IMR-90 (cell line): Measurements from ENCODE around the gene MAML2. TPM values are rescaled to one million over a fixed set of nuclear protein-coding genes. Genes with fewer than 3 reads are reported as not detected.

ENCODE experiments used
- ATAC-seq: fragments of 200-7000 bp; cut with Tn5 transposase; 2 replicates; pipeline ENCODE4 v1.9.1; 2020; ENCODE audit warnings: low read depth, mild to moderate bottlenecking, moderate library complexity
- BruUV-seq: library from RNA; stranded (reverse); fragments of 400-500 nt; replicated peaks from 2 replicates; lab custom pipeline; 2021; lab: Mats Ljungman, UMichigan
- CTCF ChIA-PET: fragments of 300-600 bp; formaldehyde crosslinking; extraction: SDS; loops from one replicate; lab custom pipeline; 2021; ENCODE audit warnings: antibody characterized with exemption; lab: Yijun Ruan, JAX
- POLR2A ChIA-PET: fragments of 300-600 bp; sonication (Branson Sonifier 250); formaldehyde crosslinking; loops from one replicate; lab custom pipeline; 2022; ENCODE audit warnings: antibody characterized with exemption; ENCODE audit not compliant: unreplicated experiment; lab: Charles Lee
- DNase-seq: peaks from one replicate; pipeline ENCODE4 v3.0.0; 2013
- H2AFZ ChIP-seq: replicated peaks from 2 replicates; pipeline ENCODE3; 2013; ENCODE audit warnings: low read length, mild to moderate bottlenecking; ENCODE audit not compliant: poor library complexity
- H2AK5ac ChIP-seq: 2 replicates; pipeline ENCODE4 v1.6.1; 2013; ENCODE audit warnings: low read depth, low read length, inconsistent platforms
- H2AK9ac ChIP-seq: replicated peaks from 2 replicates; pipeline ENCODE3; 2013; ENCODE audit warnings: mild to moderate bottlenecking, low read depth, low read length, moderate library complexity; ENCODE audit not compliant: poor library complexity
- H2BK120ac ChIP-seq: 2 replicates; pipeline ENCODE4 v1.6.1; 2013; ENCODE audit warnings: low read depth, low read length, inconsistent platforms
- H2BK15ac ChIP-seq: 3 replicates; pipeline ENCODE4 v1.6.1; 2013; ENCODE audit warnings: low read depth, low read length, inconsistent platforms
- H2BK20ac ChIP-seq: 2 replicates; pipeline ENCODE4 v1.6.1; 2013; ENCODE audit warnings: low read depth, mild to moderate bottlenecking, inconsistent platforms, low read length, moderate library complexity
- H2BK5ac ChIP-seq: 2 replicates; pipeline ENCODE4 v1.6.1; 2013; ENCODE audit warnings: mild to moderate bottlenecking, low read depth, low read length, inconsistent platforms; ENCODE audit not compliant: poor library complexity, severe bottlenecking
- H3K14ac ChIP-seq: replicated peaks from 2 replicates; pipeline ENCODE4 v1.6.1; 2013; ENCODE audit warnings: low read depth, low read length, inconsistent platforms
- H3K18ac ChIP-seq: 2 replicates; pipeline ENCODE4 v1.6.1; 2013; ENCODE audit warnings: low read depth, low read length, control low read depth
- H3K23ac ChIP-seq: 2 replicates; pipeline ENCODE4 v1.6.1; 2013; ENCODE audit warnings: low read depth, low read length, inconsistent platforms
- H3K27ac ChIP-seq: 2 replicates; pipeline ENCODE4 v1.5.1; 2013; ENCODE audit warnings: mild to moderate bottlenecking, control low read depth, low read length; ENCODE audit not compliant: insufficient read depth
- H3K27me3 ChIP-seq: 2 replicates; pipeline ENCODE4 v1.6.1; 2013; ENCODE audit warnings: low read length; ENCODE audit not compliant: control insufficient read depth, insufficient read depth
- H3K36me3 ChIP-seq: 2 replicates; pipeline ENCODE4 v1.6.1; 2013; ENCODE audit warnings: low read length, mixed read lengths; ENCODE audit not compliant: control insufficient read depth, insufficient read depth
- H3K4ac ChIP-seq: 2 replicates; pipeline ENCODE4 v1.6.1; 2013; ENCODE audit warnings: low read depth, low read length, inconsistent platforms
- H3K4me1 ChIP-seq: 2 replicates; pipeline ENCODE4 v1.6.1; 2013; ENCODE audit warnings: low read length, mixed read lengths; ENCODE audit not compliant: control insufficient read depth, insufficient read depth
- H3K4me2 ChIP-seq: 2 replicates; pipeline ENCODE4 v1.6.1; 2013; ENCODE audit warnings: low read depth, mild to moderate bottlenecking, control low read depth, low read length, moderate library complexity
- H3K4me3 ChIP-seq: 2 replicates; pipeline ENCODE4 v1.5.1; 2013; ENCODE audit warnings: low read depth, mild to moderate bottlenecking, control low read depth, low read length, moderate library complexity; ENCODE audit not compliant: insufficient read depth
- H3K56ac ChIP-seq: 2 replicates; pipeline ENCODE4 v1.6.1; 2013; ENCODE audit warnings: low read length, inconsistent platforms; ENCODE audit not compliant: insufficient read depth; ENCODE audit errors: extremely low read depth
- H3K79me1 ChIP-seq, 2 experiments: 2 replicates each; pipeline ENCODE4 v1.6.1; 2013; ENCODE audit warnings: low read length in 2 of 2, inconsistent platforms in 1 of 2, low read depth in 1 of 2
- H3K9ac ChIP-seq: 2 replicates; pipeline ENCODE4 v1.6.1; 2013; ENCODE audit warnings: low read depth, low read length, control low read depth
- H3K9me1 ChIP-seq: 2 replicates; pipeline ENCODE4 v1.6.1; 2013; ENCODE audit warnings: low read length, inconsistent platforms; ENCODE audit not compliant: insufficient read depth
- H3K9me3 ChIP-seq: 2 replicates; pipeline ENCODE4 v1.6.1; 2013; ENCODE audit warnings: low read length; ENCODE audit not compliant: control insufficient read depth, insufficient read depth
- H4K20me1 ChIP-seq: 2 replicates; pipeline ENCODE4 v1.6.1; 2013; ENCODE audit warnings: low read length, inconsistent platforms; ENCODE audit not compliant: insufficient read depth
- H4K5ac ChIP-seq: 2 replicates; pipeline ENCODE4 v1.6.1; 2013; ENCODE audit warnings: mild to moderate bottlenecking, low read depth, low read length, control low read depth
- H4K8ac ChIP-seq, 2 experiments: 2 replicates each; pipeline ENCODE4 v1.6.1; 2013; ENCODE audit warnings: low read depth in 2 of 2, low read length in 2 of 2, control low read depth in 1 of 2, inconsistent platforms in 1 of 2
- H4K91ac ChIP-seq: 2 replicates; pipeline ENCODE4 v1.6.1; 2013; ENCODE audit warnings: low read depth, low read length, inconsistent platforms; ENCODE audit not compliant: insufficient read depth
- CEBPB ChIP-seq: IDR thresholded peaks from 2 replicates; pipeline ENCODE4 v1.6.1; 2012; ENCODE audit warnings: low read depth, low read length, improper control_type of control experiment
- WGBS, 2 experiments: methylation state at CpG; one replicate each; pipeline versions ENCODE4 v1.1.5 to v1.1.7; 2013; ENCODE audit warnings: missing lambda C conversion rate in 2 of 2; ENCODE audit not compliant: insufficient read length in 1 of 2; ENCODE audit errors: extremely low coverage in 2 of 2; 5-methylcytosine and 5-hydroxymethylcytosine counted together
- dilution Hi-C: fragments of 300-500 bp; cut with HindIII; formaldehyde crosslinking; loops from one replicate; pipeline ENCODE4 v1.14.3; 2018; ENCODE audit warnings: low sequenced_read_pairs; ENCODE audit not compliant: unreplicated experiment
- in situ Hi-C: fragments of 300-500 bp; cut with MboI; formaldehyde crosslinking; loops from 3 replicates; pipeline ENCODE4 v1.14.3; 2019; ENCODE audit warnings: low sequenced_read_pairs, inconsistent platforms, mixed read lengths
- intact Hi-C: fragments of 100-400 bp; cut with micrococcal nuclease; formaldehyde crosslinking; loops from 2 replicates; pipeline ENCODE4 v1.10.0; 2022
- polyA plus RNA-seq, 3 experiments: library from polyadenylated mRNA; depleted of rRNA; stranded (reverse); fragments of >200 nt; gene quantifications; 2 replicates each; pipeline ENCODE4 v1.2.3, GENCODE V29; 2012; ENCODE audit warnings: low replicate concordance in 1 of 3
- total RNA-seq: library from RNA; depleted of rRNA; stranded (reverse); fragments of >200 nt; gene quantifications from 2 replicates; pipeline ENCODE4 v1.2.3, GENCODE V29; 2012

MAML2 gene
- total and polyA plus RNA-seq, 2 of the 4 experiments (the other 2 are of a cell fraction) = 15.0 to 19.5 TPM

DNA sequence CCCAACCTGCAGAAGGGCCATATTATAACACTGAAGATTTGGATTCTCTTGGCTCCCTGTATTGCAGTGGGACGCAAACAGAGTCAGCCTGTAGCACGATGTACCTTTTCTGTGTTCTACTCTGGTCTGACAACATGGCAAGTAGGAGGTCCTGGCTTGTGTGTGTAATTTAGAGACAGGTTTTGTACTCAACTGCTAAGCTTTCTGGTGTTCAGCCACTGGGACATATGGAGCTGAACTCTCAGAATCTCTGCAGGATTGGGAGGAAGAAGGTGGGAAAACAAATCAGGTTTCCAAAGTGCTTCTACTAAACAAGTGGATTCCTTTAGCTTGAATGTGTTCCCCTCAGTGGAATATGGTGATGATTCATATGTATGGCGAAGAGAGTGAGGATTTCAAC, 226.6 kb downstream of the MAML2 start:
- Histone ChIP-seq H3K4me3 (no peak overlapping the region), H2AK5ac (no peak overlapping the region), H2BK20ac (no peak overlapping the region), H3K4me2 (no peak overlapping the region), H3K9me1 (peaks cover 12% of the 10 kb centered on the region), H3K27ac (no peak overlapping the region), H3K23ac (no peak overlapping the region), H3K14ac (peak overlapping the region; percentile 33; the same call in 1 of the 2 replicates), H4K5ac (no peak overlapping the region), H2AK9ac (no peak overlapping the region), H3K9ac (no peak overlapping the region), H2AFZ (no peak overlapping the region), H2BK5ac (no peak overlapping the region), H3K4me1 (peaks cover 14% of the 10 kb centered on the region), H4K8ac (no peak overlapping the region), H2BK15ac (peak overlapping the region; percentile 51; the same call in 1 of the 3 replicates), H4K91ac (no peak overlapping the region), H3K27me3 (no peaks in the 10 kb centered on the region), H3K18ac (no peak overlapping the region), H4K20me1 (no peaks in the 10 kb centered on the region), H2BK120ac (no peak overlapping the region), H3K4ac (no peak overlapping the region), H3K79me1 (peaks cover 32 to 67% of the 10 kb centered on the region in 2 experiments), H3K36me3 (no peaks in the 10 kb centered on the region; the same call in 1 of the 2 replicates), H3K9me3 (no peaks in the 10 kb centered on the region), H3K56ac (no peak overlapping the region)
- in situ Hi-C loops = no loop called here
- intact Hi-C loops = no loop called here
- CTCF ChIA-PET = no interaction called here
- POLR2A ChIA-PET = no interaction called here
- no peak for ATAC-seq
- DNase-seq = peak; percentile 40
- TF ChIP-seq CEBPB = no peak
- no TSS peak for BruUV-seq
- dilution Hi-C loops = no loop called here
- no CpG with 5 or more reads among the region's 3 CpGs for WGBS, 2 experiments
